K562 (cell line): Measurements from ENCODE around the gene GOLPH3L. TPM values are rescaled to one million over a fixed set of nuclear protein-coding genes. Genes with fewer than 3 reads are reported as not detected.
A peak's percentile ranks its signal among the peaks of the same experiment; 100 is the strongest.
"Not testable (repeated sequence)": the region's sequence is repeated elsewhere in the genome, so short reads cannot be mapped to it uniquely, and the experiment has no call there.

Experiments
- ATAC-seq: fragments of 200-7000 bp; cut with Tn5 transposase; 3 replicates; pipeline ENCODE4 v1.9.1; 2020; ENCODE audit warnings: moderate library complexity
- BruUV-seq: library from RNA; stranded (reverse); fragments of 400-500 nt; replicated peaks from 2 replicates; lab custom pipeline; 2021; lab: Mats Ljungman, UMichigan
- CTCF ChIA-PET: fragments of 300-600 bp; formaldehyde crosslinking; extraction: SDS; loops from one replicate; lab custom pipeline; 2021; ENCODE audit warnings: low intra/inter-chr PET ratio; lab: Yijun Ruan, JAX
- POLR2A ChIA-PET: fragments of 300-600, 350-650 bp; sonication (Branson Sonifier 250); formaldehyde crosslinking; extraction: SDS; loops from one replicate; lab custom pipeline; 2021; ENCODE audit warnings: antibody characterized with exemption, inconsistent platforms; lab: Yijun Ruan, JAX
- DNase-seq, 4 experiments: peaks; one replicate each; pipeline versions ENCODE4 v3.0.0 to v3.0.0-alpha.2; 2011 to 2018; ENCODE audit warnings: low spot score in 3 of 4, mixed read lengths in 3 of 4; ENCODE audit errors: extremely low read depth in 1 of 4
- FAIRE-seq: peaks from 2 replicates; lab custom pipeline; 2011; peaks lifted over from hg19 to GRCh38; lab: Jason Lieb, UNC
- H2AFZ ChIP-seq: 2 replicates; pipeline ENCODE4 v1.6.0; 2011; ENCODE audit warnings: low read depth, low read length, control low read depth, inconsistent platforms
- H3K27ac ChIP-seq: fragments of 200-600 bp; 3 replicates; pipeline ENCODE4 v1.8.0; 2011; ENCODE audit warnings: low read depth, mild to moderate bottlenecking, control low read depth, inconsistent platforms, low read length, moderate library complexity, mixed read lengths; ENCODE audit errors: extremely low read depth
- H3K27me3 ChIP-seq, 2 experiments: fragments of 300-600 bp in 1 of 2; 2 replicates in 1 of 2; 3 replicates in 1 of 2; pipeline versions ENCODE4 v1.6.0 to v1.8.0; 2011; ENCODE audit warnings: inconsistent platforms in 2 of 2, low read length in 2 of 2, mild to moderate bottlenecking in 1 of 2, mixed read lengths in 1 of 2, moderate library complexity in 1 of 2; ENCODE audit not compliant: control insufficient read depth in 2 of 2, insufficient read depth in 2 of 2
- H3K36me3 ChIP-seq: fragments of 300-600 bp; 3 replicates; pipeline ENCODE4 v1.8.0; 2011; ENCODE audit warnings: mild to moderate bottlenecking, low read length, inconsistent platforms; ENCODE audit not compliant: control insufficient read depth, insufficient read depth
- H3K4me1 ChIP-seq, 2 experiments: fragments of 200-600 bp in 1 of 2; replicated peaks in 1 of 2; 2 replicates in 1 of 2; 3 replicates in 1 of 2; pipeline versions ENCODE4 v1.5.1 to v1.8.0; 2011; ENCODE audit warnings: inconsistent platforms in 2 of 2, low read length in 2 of 2, mild to moderate bottlenecking in 1 of 2, mixed read lengths in 1 of 2, moderate library complexity in 1 of 2; ENCODE audit not compliant: control insufficient read depth in 2 of 2, insufficient read depth in 2 of 2
- H3K4me2 ChIP-seq: 2 replicates; pipeline ENCODE4 v1.6.1; 2011; ENCODE audit warnings: low read length, control low read depth, inconsistent platforms, mixed read lengths; ENCODE audit not compliant: insufficient read depth
- H3K4me3 ChIP-seq: fragments of 200-600 bp; sonication (generic), shearing (Covaris generic); 2 replicates; pipeline ENCODE4 v1.5.1; 2016; ENCODE audit warnings: control low read depth, inconsistent platforms
- H3K79me2 ChIP-seq: fragments of 200-600 bp; 3 replicates; pipeline ENCODE4 v1.8.0; 2011; ENCODE audit warnings: low read length, inconsistent platforms; ENCODE audit not compliant: control insufficient read depth, insufficient read depth
- H3K9ac ChIP-seq, 2 experiments: 2 replicates each; pipeline versions ENCODE4 v1.6.0 to v1.6.1; 2011; ENCODE audit warnings: low read depth in 2 of 2, low read length in 2 of 2, control low read depth in 1 of 2, inconsistent platforms in 1 of 2, mild to moderate bottlenecking in 1 of 2, mixed read lengths in 1 of 2; ENCODE audit not compliant: insufficient read depth in 1 of 2
- H3K9me1 ChIP-seq: one replicate; pipeline ENCODE4 v1.6.0; 2011; ENCODE audit warnings: inconsistent platforms, mild to moderate bottlenecking, low read length, moderate library complexity; ENCODE audit not compliant: control insufficient read depth, insufficient read depth
- H3K9me3 ChIP-seq: replicated peaks from 2 replicates; pipeline ENCODE4 v1.5.1; 2011; ENCODE audit warnings: low read depth, low read length, inconsistent platforms; ENCODE audit not compliant: control insufficient read depth, insufficient read depth
- H4K20me1 ChIP-seq: replicated peaks from 2 replicates; pipeline ENCODE4 v1.6.1; 2011; ENCODE audit warnings: low read length, inconsistent platforms, mixed read lengths; ENCODE audit not compliant: control insufficient read depth, insufficient read depth
- CBFA2T2 ChIP-seq: fragments of 450-650 bp; conservative IDR thresholded peaks from 2 replicates; pipeline ENCODE4 v1.6.1; 2017; ENCODE audit warnings: mild to moderate bottlenecking
- POLR2A ChIP-seq: fragments of 450-650 bp; conservative IDR thresholded peaks from 2 replicates; pipeline ENCODE4 v1.6.1; 2016
- ZNF717 ChIP-seq: fragments of 250-450 bp; sonication (Bioruptor Pico); IDR thresholded peaks from 2 replicates; pipeline ENCODE4 v1.5.0; 2021
- WGBS: fragments of 100-300 bp; shearing (Covaris generic); methylation state at CpG from one replicate; pipeline ENCODE4 v1.1.6; 2016; ENCODE audit warnings: low coverage, mixed read lengths; ENCODE audit not compliant: insufficient coverage; ENCODE audit errors: missing lambda C conversion rate; 5-methylcytosine and 5-hydroxymethylcytosine counted together
- in situ Hi-C: fragments of 300-500 bp; cut with MboI; formaldehyde crosslinking; loops from 4 replicates; pipeline ENCODE4 v1.15.0; 2018; ENCODE audit warnings: inconsistent platforms, mixed read lengths
- intact Hi-C: fragments of 100-400 bp; cut with micrococcal nuclease; formaldehyde crosslinking; loops from 2 replicates; pipeline ENCODE4 v1.14.2; 2022
- polyA plus RNA-seq, 8 experiments: library from polyadenylated mRNA; depleted of rRNA in 4 of 8; stranded (reverse) in 5 of 8; unstranded in 3 of 8; fragments of >200 nt; fragmentation: Nextera tagmentation in 2 of 8; fragmentation: Illumina TruSeq in 1 of 8; extraction: Ambion mirVana in 2 of 8; extraction: Trizol in 1 of 8; gene quantifications; 2 replicates each; pipeline versions ENCODE4 v1.2.1 to v1.2.3, GENCODE V29; 2011 to 2014; ENCODE audit warnings: inconsistent platforms in 1 of 8, missing spikeins in 1 of 8
- total RNA-seq, 7 experiments: library from RNA; depleted of rRNA in 6 of 7; stranded (reverse); fragments of >200 nt in 6 of 7; fragmentation: Illumina TruSeq in 2 of 7; extraction: Trizol in 2 of 7; gene quantifications; 2 replicates each; pipeline versions ENCODE4 v1.2.1 to v1.2.3, GENCODE V29; 2011 to 2021; ENCODE audit warnings: low replicate concordance in 1 of 7
- TF ChIP-seq, protein P1 (sequence below): fragments of 250-450 bp; sonication (Bioruptor Pico); IDR thresholded peaks from 2 replicates; pipeline ENCODE4 v1.4.0; 2020
- TF ChIP-seq, protein P2 (sequence below): fragments of 250-450 bp; sonication (Bioruptor Pico); IDR thresholded peaks from 2 replicates; pipeline ENCODE4 v1.4.0; 2020; ENCODE audit warnings: mild to moderate bottlenecking, moderate library complexity, borderline replicate concordance

The GOLPH3L gene
- total and polyA plus RNA-seq, 9 of the 15 experiments (the other 6 are each of a cell fraction or from before 2014, with no cell fraction given): 8.1 to 42.1 (median 21.6) TPM

DNA sequence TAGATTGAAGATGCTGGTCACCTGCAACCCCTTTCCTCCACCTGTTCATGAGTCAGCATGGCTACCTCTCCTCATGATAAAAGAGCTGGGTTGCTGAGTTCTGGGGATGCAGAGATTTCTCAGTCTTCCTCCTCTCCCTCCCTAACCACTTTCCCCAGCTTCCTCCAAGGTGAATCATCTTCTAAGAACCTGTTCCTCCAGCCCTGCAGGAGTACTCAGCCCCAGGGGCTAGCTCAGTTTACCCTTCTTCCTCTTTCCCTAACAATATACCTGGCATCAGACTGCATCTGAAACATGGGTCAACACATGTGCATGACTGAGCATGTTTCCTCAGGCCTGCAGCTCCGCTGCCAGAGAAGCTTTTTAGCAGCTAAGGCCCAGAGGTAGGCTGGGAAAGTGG is 72.8 kb downstream of the GOLPH3L start:
- H3K9me3 ChIP-seq, H3K9me1 ChIP-seq, ATAC-seq, H3K4me3 ChIP-seq, FAIRE-seq, H3K9ac ChIP-seq, in situ Hi-C loops, H2AFZ ChIP-seq, H3K27me3 ChIP-seq, BruUV-seq, H3K27ac ChIP-seq, H3K4me2 ChIP-seq, DNase-seq, CTCF ChIA-PET, H4K20me1 ChIP-seq: not testable (repeated sequence)
- peaks cover 50% of the 10 kb centered on the region for H3K79me2 ChIP-seq
- H3K4me1 ChIP-seq: peaks cover 28 to 50% of the 10 kb centered on the region in 2 experiments
- peaks cover 79% of the 10 kb centered on the region for H3K36me3 ChIP-seq
- POLR2A ChIA-PET: interaction anchor here (0.6 to 1.4 kb wide), 6 partner anchors 44 to 358 kb away, joined by 3 to 7 read pairs (median 3); partner anchors contain the start of genes ANXA9, GOLPH3L and MCL1
- 57% methylated on average over 1 of the region's 1 CpG for WGBS
- intact Hi-C loops: loop anchor here (10.0 kb wide), 2 partner anchors 139 to 301 kb away; partner anchors contain the start of genes SETDB1 and TARS2
- TF ChIP-seq POLR2A: 0 out of 2 replicates have a peak, but pooled peaks have one; percentile 26

DNA sequence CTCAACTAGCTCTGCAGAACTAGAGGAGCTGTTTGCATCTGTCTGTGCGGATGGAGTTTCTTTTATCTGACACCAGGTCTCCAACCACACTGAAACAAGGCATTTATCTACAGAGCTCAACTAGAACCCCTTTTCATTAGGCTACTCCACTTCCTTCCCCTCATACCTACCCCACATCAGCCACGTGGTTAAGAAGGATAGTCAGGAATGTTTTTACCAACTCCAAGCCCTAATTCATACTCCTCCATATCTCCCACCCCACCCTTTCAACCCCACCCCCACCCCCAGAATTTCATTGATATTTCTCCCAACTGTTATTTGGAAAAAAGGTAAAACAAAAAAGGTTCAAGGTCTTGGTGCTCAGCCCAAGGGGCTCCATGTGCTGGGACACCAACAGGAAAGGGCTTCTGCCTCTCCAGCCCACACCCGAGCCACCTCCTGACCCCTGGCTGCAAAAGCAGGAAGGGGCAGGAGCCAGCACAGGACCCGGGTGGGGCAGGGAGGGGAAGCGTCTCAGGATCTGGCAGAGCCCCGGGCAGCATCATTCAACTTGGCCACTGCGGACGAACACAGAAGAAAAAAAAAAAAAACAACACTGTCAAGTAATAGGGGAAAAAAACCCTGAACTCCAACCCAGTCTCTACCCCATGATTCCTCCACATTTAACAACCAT is 74.5 kb downstream of the GOLPH3L start:
- no TSS peak for BruUV-seq
- DNase-seq (peak; percentile 46 to 58 (median 48)), ATAC-seq (peak; percentile 31), FAIRE-seq (peak; percentile 73)
- 29% methylated on average over 5 of the region's 8 CpGs for WGBS
- Histone ChIP-seq H3K4me2 (no peak overlapping the region; the same call in 1 of the 2 replicates), H2AFZ (no peak overlapping the region), H3K79me2 (peaks cover 38% of the 10 kb centered on the region), H3K27ac (peak overlapping the region; percentile 59), H3K9me1 (no peaks in the 10 kb centered on the region), H3K36me3 (peaks cover 85% of the 10 kb centered on the region), H4K20me1 (no peaks in the 10 kb centered on the region), H3K4me1 (peaks cover 31 to 46% of the 10 kb centered on the region in 2 experiments), H3K9me3 (no peaks in the 10 kb centered on the region), H3K9ac (peak overlapping the region; percentile 23 to 46; a peak in 2 of 4 replicates), H3K27me3 (no peaks in the 10 kb centered on the region), H3K4me3 (no peak overlapping the region)
- ChIA-PET CTCF (interaction anchor here (0.6 to 1.5 kb wide), 3 partner anchors 59 to 373 kb away, joined by 3 to 6 read pairs (median 3); no protein-coding TSS in a partner anchor), POLR2A (interaction anchor here (0.6 to 1.1 kb wide), 3 partner anchors 43 to 93 kb away, joined by 3 to 4 read pairs (median 3); partner anchors contain the start of gene MCL1)
- in situ Hi-C loops (no loop called here), intact Hi-C loops (loop anchor here (1.0 to 10.0 kb wide), 3 partner anchors 73 to 302 kb away; partner anchors contain the start of genes SETDB1 and TARS2)
- TF ChIP-seq, protein P1, sequence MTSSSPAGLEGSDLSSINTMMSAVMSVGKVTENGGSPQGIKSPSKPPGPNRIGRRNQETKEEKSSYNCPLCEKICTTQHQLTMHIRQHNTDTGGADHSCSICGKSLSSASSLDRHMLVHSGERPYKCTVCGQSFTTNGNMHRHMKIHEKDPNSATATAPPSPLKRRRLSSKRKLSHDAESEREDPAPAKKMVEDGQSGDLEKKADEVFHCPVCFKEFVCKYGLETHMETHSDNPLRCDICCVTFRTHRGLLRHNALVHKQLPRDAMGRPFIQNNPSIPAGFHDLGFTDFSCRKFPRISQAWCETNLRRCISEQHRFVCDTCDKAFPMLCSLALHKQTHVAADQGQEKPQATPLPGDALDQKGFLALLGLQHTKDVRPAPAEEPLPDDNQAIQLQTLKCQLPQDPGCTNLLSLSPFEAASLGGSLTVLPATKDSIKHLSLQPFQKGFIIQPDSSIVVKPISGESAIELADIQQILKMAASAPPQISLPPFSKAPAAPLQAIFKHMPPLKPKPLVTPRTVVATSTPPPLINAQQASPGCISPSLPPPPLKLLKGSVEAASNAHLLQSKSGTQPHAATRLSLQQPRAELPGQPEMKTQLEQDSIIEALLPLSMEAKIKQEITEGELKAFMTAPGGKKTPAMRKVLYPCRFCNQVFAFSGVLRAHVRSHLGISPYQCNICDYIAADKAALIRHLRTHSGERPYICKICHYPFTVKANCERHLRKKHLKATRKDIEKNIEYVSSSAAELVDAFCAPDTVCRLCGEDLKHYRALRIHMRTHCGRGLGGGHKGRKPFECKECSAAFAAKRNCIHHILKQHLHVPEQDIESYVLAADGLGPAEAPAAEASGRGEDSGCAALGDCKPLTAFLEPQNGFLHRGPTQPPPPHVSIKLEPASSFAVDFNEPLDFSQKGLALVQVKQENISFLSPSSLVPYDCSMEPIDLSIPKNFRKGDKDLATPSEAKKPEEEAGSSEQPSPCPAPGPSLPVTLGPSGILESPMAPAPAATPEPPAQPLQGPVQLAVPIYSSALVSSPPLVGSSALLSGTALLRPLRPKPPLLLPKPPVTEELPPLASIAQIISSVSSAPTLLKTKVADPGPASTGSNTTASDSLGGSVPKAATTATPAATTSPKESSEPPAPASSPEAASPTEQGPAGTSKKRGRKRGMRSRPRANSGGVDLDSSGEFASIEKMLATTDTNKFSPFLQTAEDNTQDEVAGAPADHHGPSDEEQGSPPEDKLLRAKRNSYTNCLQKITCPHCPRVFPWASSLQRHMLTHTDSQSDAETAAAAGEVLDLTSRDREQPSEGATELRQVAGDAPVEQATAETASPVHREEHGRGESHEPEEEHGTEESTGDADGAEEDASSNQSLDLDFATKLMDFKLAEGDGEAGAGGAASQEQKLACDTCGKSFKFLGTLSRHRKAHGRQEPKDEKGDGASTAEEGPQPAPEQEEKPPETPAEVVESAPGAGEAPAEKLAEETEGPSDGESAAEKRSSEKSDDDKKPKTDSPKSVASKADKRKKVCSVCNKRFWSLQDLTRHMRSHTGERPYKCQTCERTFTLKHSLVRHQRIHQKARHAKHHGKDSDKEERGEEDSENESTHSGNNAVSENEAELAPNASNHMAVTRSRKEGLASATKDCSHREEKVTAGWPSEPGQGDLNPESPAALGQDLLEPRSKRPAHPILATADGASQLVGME (CRISPR knock-in tag): no peak
- TF ChIP-seq, protein P2, sequence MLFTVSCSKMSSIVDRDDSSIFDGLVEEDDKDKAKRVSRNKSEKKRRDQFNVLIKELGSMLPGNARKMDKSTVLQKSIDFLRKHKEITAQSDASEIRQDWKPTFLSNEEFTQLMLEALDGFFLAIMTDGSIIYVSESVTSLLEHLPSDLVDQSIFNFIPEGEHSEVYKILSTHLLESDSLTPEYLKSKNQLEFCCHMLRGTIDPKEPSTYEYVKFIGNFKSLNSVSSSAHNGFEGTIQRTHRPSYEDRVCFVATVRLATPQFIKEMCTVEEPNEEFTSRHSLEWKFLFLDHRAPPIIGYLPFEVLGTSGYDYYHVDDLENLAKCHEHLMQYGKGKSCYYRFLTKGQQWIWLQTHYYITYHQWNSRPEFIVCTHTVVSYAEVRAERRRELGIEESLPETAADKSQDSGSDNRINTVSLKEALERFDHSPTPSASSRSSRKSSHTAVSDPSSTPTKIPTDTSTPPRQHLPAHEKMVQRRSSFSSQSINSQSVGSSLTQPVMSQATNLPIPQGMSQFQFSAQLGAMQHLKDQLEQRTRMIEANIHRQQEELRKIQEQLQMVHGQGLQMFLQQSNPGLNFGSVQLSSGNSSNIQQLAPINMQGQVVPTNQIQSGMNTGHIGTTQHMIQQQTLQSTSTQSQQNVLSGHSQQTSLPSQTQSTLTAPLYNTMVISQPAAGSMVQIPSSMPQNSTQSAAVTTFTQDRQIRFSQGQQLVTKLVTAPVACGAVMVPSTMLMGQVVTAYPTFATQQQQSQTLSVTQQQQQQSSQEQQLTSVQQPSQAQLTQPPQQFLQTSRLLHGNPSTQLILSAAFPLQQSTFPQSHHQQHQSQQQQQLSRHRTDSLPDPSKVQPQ (CRISPR knock-in tag): no peak
- TF ChIP-seq ZNF717 (CRISPR knock-in tag) (no peak), CBFA2T2 (no peak)
